DOHH2 (cell line): Measurements from ENCODE around the gene CLEC18C.
"Not testable (repeated sequence)": the region's sequence is repeated elsewhere in the genome, so short reads cannot be mapped to it uniquely, and the experiment has no call there.

Experiments
- H3F3A ChIP-seq: fragments of 200-600 bp; sonication (generic), shearing (Covaris generic); 2 replicates; pipeline ENCODE4 v1.6.0; 2016; ENCODE audit warnings: antibody characterized with exemption, mild to moderate bottlenecking; ENCODE audit not compliant: control insufficient read depth, insufficient read depth
- H3K27ac ChIP-seq: fragments of 200-600 bp; sonication (generic); 2 replicates; pipeline ENCODE4 v1.5.1; 2014; ENCODE audit warnings: low read depth, mild to moderate bottlenecking, low read length, moderate library complexity
- H3K27me3 ChIP-seq: fragments of 200-600 bp; sonication (generic); 2 replicates; pipeline ENCODE4 v1.6.1; 2014; ENCODE audit warnings: mild to moderate bottlenecking, low read length, mixed read lengths; ENCODE audit not compliant: control insufficient read depth
- H3K36me3 ChIP-seq: fragments of 200-600 bp; sonication (generic); 2 replicates; pipeline ENCODE4 v1.6.1; 2014; ENCODE audit warnings: mild to moderate bottlenecking, low read length, moderate library complexity, mixed read lengths; ENCODE audit not compliant: control insufficient read depth
- H3K4me1 ChIP-seq: fragments of 200-600 bp; sonication (generic); 2 replicates; pipeline ENCODE4 v1.6.1; 2014; ENCODE audit warnings: mild to moderate bottlenecking, low read length, mixed read lengths; ENCODE audit not compliant: control insufficient read depth
- H3K4me2 ChIP-seq: fragments of 200-600 bp; sonication (generic); 2 replicates; pipeline ENCODE4 v1.6.0; 2014; ENCODE audit warnings: mild to moderate bottlenecking, low read length, moderate library complexity
- H3K4me3 ChIP-seq: fragments of 200-600 bp; sonication (generic); 2 replicates; pipeline ENCODE4 v1.5.1; 2014; ENCODE audit warnings: mild to moderate bottlenecking, low read length, mixed read lengths
- H3K79me2 ChIP-seq: fragments of 200-600 bp; sonication (generic); 2 replicates; pipeline ENCODE4 v1.6.1; 2014; ENCODE audit warnings: mild to moderate bottlenecking, low read length, mixed read lengths; ENCODE audit not compliant: control insufficient read depth
- H3K9me2 ChIP-seq: fragments of 200-600 bp; sonication (generic); replicated peaks from 2 replicates; pipeline ENCODE4 v1.6.1; 2014; ENCODE audit warnings: mild to moderate bottlenecking, low read length, mixed read lengths; ENCODE audit not compliant: control insufficient read depth
- H3K9me3 ChIP-seq: fragments of 200-600 bp; sonication (generic); 2 replicates; pipeline ENCODE4 v1.6.1; 2014; ENCODE audit warnings: antibody characterized with exemption, low read length, mixed read lengths; ENCODE audit not compliant: control insufficient read depth, insufficient read depth
- H4K20me1 ChIP-seq: fragments of 200-600 bp; sonication (generic); 2 replicates; pipeline ENCODE4 v1.6.0; 2014; ENCODE audit warnings: low read depth, mild to moderate bottlenecking, antibody characterized with exemption, low read length, moderate library complexity; ENCODE audit not compliant: control insufficient read depth, insufficient read depth

CLEC18C gene

GRCh38 chr16:70173212-70173837 is at the start of gene CLEC18C:
Gene CLEC18C (plus strand): TSS chr16:70173787. CDS start chr16:70174279, 492 bp downstream.
- not testable (repeated sequence) for H3K9me3 ChIP-seq, H3K4me3 ChIP-seq, H4K20me1 ChIP-seq, H3K27ac ChIP-seq, H3K79me2 ChIP-seq, H3K36me3 ChIP-seq, H3K4me2 ChIP-seq, H3K4me1 ChIP-seq, H3K9me2 ChIP-seq, H3F3A ChIP-seq, H3K27me3 ChIP-seq

- H3K4me2 ChIP-seq, H3F3A ChIP-seq, H3K27me3 ChIP-seq, H3K79me2 ChIP-seq, H3K27ac ChIP-seq, H3K4me1 ChIP-seq, H3K9me2 ChIP-seq, H3K4me3 ChIP-seq, H4K20me1 ChIP-seq, H3K9me3 ChIP-seq: not testable (repeated sequence)
- H3K36me3 ChIP-seq, result peaks cover 38% of the 10 kb centered on the region
These were observed 49.8 kb upstream of the CLEC18C start for GRCh38 chr16:70123822-70124221.

DNA sequence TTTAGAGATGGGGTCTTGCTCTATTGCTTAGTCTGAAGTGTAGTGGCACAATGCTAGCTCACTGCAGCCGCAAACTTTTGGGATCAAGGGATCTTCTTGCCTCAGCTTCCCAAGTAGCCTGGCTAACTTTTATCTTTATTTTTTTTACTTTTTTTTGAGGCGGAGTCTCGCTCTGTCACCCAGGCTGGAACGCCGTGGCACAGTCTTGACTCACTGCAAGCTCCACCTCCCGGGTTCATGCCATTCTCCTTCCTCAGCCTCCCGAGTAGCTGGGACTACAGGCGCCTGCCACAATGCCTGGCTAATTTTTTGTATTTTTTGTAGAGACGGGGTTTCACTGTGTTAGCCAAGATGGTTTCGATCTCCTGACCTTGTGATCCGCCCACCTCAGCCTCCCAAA is 47.4 kb upstream of the CLEC18C start:
- not testable (repeated sequence) for H3K4me3 ChIP-seq, H3F3A ChIP-seq, H3K27me3 ChIP-seq, H3K4me2 ChIP-seq, H3K9me3 ChIP-seq, H3K79me2 ChIP-seq, H3K9me2 ChIP-seq, H4K20me1 ChIP-seq, H3K4me1 ChIP-seq, H3K27ac ChIP-seq
- H3K36me3 ChIP-seq, result peaks cover 46% of the 10 kb centered on the region

DNA sequence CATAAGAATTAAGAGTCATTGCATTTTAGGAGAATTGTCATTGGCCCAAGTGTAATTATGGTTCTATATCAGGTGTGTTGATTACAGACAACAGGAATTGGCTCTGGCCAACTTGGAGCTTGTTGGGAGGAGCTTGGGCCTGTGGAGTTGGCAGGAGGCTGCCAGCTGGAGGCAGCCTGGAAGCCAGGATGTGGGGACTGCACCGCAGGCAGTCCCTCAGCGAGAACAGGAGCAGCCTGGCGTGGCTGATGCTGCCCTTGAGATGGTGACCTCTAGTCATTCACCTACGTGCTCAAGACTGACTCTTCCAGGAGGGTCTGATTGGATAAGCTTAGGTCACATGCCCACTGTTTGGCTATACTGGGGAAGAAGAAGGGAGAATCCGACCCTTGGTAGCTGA is 45.9 kb upstream of the CLEC18C start:
- H3K4me1 ChIP-seq, H4K20me1 ChIP-seq, H3K27me3 ChIP-seq, H3K4me2 ChIP-seq, H3K9me2 ChIP-seq, H3K4me3 ChIP-seq, H3K79me2 ChIP-seq, H3K9me3 ChIP-seq, H3K27ac ChIP-seq, H3F3A ChIP-seq: not testable (repeated sequence)
- peaks cover 44% of the 10 kb centered on the region for H3K36me3 ChIP-seq

DNA sequence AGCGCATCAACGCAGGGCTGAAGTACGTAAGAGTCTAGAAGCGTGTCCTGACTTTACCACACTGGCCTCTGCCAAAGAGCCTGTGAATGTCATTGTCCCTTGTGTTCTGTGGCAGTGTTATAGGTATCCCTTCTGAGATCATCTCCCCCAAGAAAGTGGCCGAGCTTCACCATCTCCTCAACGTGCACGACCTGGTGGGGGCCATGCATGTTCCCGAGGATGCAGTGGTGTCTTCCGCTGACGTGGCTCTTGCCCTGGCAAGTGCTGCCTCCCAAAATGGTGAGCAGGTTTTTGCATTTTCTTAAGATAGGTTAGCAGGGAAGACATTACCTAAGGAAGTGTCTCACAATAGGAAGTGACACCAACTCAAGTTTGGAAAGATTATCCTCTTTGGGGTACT is 44.7 kb upstream of the CLEC18C start:
- H3K4me2 ChIP-seq, H3K27me3 ChIP-seq: not testable (repeated sequence)

DNA sequence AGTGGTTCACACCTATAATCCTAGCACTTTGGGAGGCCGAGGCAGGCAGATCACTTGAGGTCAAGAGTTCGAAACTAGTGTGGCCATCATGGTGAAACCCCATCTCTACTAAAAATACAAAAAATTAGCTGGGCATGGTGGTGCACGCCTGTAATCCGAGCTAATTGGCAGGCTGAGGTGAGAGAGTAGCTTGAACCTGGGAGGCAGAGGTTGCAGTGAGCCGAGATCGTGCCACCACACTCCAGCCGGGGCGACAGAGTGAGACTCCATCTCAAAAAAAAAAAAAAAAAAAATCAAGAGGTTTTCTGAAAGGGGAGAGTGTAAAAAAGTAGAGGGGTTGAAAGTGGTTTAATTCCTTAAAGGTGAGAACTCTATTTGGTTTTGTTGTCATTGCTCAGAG is 37.8 kb upstream of the CLEC18C start:
- H3K4me1 ChIP-seq, H3K9me2 ChIP-seq, H3K27me3 ChIP-seq, H3K79me2 ChIP-seq, H3K4me2 ChIP-seq, H4K20me1 ChIP-seq, H3K27ac ChIP-seq, H3F3A ChIP-seq, H3K9me3 ChIP-seq, H3K4me3 ChIP-seq: not testable (repeated sequence)
- H3K36me3 ChIP-seq, result peaks cover 37% of the 10 kb centered on the region

More for the DNA sequence above, 44.7 kb upstream of the CLEC18C start:
- not testable (repeated sequence) for H3F3A ChIP-seq, H3K27ac ChIP-seq, H3K9me2 ChIP-seq, H3K4me3 ChIP-seq, H4K20me1 ChIP-seq, H3K4me1 ChIP-seq, H3K9me3 ChIP-seq, H3K79me2 ChIP-seq
- H3K36me3 ChIP-seq, result peaks cover 43% of the 10 kb centered on the region

GRCh38 chr16:70136595-70136994 is 37.0 kb upstream of the CLEC18C start:
- not testable (repeated sequence) for H4K20me1 ChIP-seq, H3K4me3 ChIP-seq, H3K79me2 ChIP-seq, H3K4me2 ChIP-seq, H3K9me3 ChIP-seq, H3K4me1 ChIP-seq, H3K27me3 ChIP-seq, H3K27ac ChIP-seq, H3K9me2 ChIP-seq, H3F3A ChIP-seq
- peaks cover 41% of the 10 kb centered on the region for H3K36me3 ChIP-seq

DNA sequence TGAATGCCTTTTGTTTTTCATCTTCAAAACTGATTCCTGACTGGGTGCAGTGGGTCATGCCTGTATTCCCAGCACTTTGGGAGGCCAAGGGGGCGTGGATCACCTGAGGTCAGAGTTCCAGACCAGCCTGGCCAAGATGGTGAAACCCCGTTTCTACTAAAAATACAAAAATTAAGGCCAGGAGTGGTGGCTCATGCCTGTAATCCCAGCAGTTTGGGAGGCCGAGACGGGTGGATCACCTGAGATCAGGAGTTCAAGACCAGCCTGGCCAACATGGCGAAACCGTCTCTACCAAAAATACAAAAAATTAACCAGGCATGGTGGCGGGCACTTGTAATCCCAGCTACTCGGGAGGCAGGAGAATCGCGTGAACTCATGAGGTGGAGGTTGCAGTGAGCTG is 30.8 kb upstream of the CLEC18C start:
- H3K79me2 ChIP-seq, H3K27me3 ChIP-seq, H3K27ac ChIP-seq, H3K9me3 ChIP-seq, H3K4me1 ChIP-seq, H3K4me2 ChIP-seq, H3F3A ChIP-seq, H3K4me3 ChIP-seq, H3K9me2 ChIP-seq, H4K20me1 ChIP-seq: not testable (repeated sequence)
- peaks cover 36% of the 10 kb centered on the region for H3K36me3 ChIP-seq
